Measurements from ENCODE around the gene GCSAM. TPM values are rescaled to one million over a fixed set of nuclear protein-coding genes. Genes with fewer than 3 reads are reported as not detected.
A peak's percentile ranks its signal among the peaks of the same experiment; 100 is the strongest.

GCSAM gene
- total RNA-seq, 4 donors from 2014 or later, result 0.26 to 3.0 (median 0.85) TPM

DNA sequence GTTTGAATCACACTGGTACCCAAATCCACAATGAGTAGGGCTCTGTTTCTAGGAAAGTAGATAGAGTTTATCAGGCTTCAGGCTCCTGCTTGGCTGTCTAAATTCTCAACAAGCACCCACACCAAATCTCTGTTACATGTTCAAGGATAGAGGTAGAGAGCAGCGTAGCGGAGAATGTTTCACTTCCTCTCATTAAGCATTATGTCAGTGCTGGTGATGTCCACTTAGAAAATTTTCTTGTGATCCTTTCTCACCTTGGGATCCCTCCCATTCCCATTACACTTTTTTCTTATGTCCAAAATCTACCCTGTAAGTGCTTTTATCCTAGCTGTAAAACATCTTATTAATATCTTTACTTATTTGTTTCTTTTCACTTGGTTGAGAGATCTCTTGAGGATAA is 34.7 kb upstream of the GCSAM start:
- DNase-seq, result no peak
- Histone ChIP-seq H3K9me3 (no peaks in the 10 kb centered on the region), H3K27ac (no peak overlapping the region), H3K4me1 (no peaks in the 10 kb centered on the region), H3K27me3 (no peaks in the 10 kb centered on the region), H3K4me3 (no peak overlapping the region), H3K36me3 (no peaks in the 10 kb centered on the region)
- TF ChIP-seq, protein P1, sequence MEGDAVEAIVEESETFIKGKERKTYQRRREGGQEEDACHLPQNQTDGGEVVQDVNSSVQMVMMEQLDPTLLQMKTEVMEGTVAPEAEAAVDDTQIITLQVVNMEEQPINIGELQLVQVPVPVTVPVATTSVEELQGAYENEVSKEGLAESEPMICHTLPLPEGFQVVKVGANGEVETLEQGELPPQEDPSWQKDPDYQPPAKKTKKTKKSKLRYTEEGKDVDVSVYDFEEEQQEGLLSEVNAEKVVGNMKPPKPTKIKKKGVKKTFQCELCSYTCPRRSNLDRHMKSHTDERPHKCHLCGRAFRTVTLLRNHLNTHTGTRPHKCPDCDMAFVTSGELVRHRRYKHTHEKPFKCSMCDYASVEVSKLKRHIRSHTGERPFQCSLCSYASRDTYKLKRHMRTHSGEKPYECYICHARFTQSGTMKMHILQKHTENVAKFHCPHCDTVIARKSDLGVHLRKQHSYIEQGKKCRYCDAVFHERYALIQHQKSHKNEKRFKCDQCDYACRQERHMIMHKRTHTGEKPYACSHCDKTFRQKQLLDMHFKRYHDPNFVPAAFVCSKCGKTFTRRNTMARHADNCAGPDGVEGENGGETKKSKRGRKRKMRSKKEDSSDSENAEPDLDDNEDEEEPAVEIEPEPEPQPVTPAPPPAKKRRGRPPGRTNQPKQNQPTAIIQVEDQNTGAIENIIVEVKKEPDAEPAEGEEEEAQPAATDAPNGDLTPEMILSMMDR (IDR thresholded peaks at IDR 0.05), result no peak
- no peak for TF ChIP-seq POLR2A (IDR thresholded peaks at IDR 0.05)
- intact Hi-C loops (cut with DNase I), result no loop called here
- WGBS, 2 donors, result 87 to 93% methylated on average over 2 of the region's 2 CpGs

DNA sequence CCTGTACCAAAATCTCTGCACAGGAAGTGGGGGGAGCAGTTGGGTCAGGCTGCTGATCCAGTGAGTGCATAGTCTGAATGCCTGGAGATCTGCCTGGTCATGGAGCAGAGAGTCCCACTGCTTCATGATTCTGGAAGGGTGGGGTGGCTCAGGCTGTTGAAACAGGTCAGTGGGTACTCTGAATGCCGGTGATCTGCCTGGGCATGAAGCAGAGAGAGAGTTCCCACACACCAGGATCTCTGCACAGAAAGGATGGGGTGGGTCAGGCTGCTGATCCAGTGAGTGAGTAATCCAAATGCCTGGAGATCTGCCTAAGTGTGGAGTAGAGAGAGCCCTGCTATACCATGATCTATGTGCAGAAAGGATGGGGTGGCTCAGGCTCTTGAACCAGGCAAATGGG is 16.1 kb upstream of the GCSAM start:
- no peaks in the 10 kb centered on the region for H3K36me3 ChIP-seq
- intact Hi-C loops (cut with DNase I), result no loop called here
- WGBS, 2 donors, result 60% methylated on average over 1 of the region's 1 CpG; no CpG with 5 or more reads in 1 of the 2 donors
- DNase-seq, result no peak
- no peak for TF ChIP-seq POLR2A (IDR thresholded peaks at IDR 0.05)
- TF ChIP-seq, protein P1 (IDR thresholded peaks at IDR 0.05), result no peak
- H3K27me3 ChIP-seq, result no peaks in the 10 kb centered on the region
- no peak overlapping the region for H3K4me3 ChIP-seq
- peaks cover 0 to 24% (median 11%) of the 10 kb centered on the region in 3 donors for H3K9me3 ChIP-seq
- peaks cover 0 to 13% (median 0%) of the 10 kb centered on the region in 3 donors for H3K4me1 ChIP-seq
- peak overlapping the region; percentile 45 to 80 (median 76) for H3K27ac ChIP-seq

DNA sequence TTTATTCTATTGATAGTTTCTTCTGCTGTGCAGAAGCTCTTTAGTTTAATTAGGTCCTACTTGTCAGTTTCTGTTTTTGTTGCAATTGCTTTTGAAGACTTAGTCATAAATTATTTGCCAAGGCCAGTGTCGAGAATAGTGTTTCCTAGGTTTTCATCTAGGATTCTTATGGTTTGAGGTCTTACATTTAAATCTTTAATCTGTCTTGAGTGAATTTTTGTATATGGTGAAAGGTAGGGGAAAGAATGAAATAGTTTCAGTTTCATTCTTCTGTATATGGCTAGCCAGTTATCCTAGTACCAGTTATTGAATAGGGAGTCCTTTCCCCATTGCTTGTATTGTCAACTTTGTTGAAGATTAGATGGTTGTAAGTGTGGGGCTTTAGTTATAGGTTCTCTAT is 10.6 kb upstream of the GCSAM start:
- H3K27ac ChIP-seq, result no peak overlapping the region
- H3K27me3 ChIP-seq, result no peaks in the 10 kb centered on the region
- H3K4me1 ChIP-seq, result peaks cover 0 to 4% (median 0%) of the 10 kb centered on the region in 3 donors
- H3K36me3 ChIP-seq, result no peaks in the 10 kb centered on the region
- no peak for TF ChIP-seq POLR2A (IDR thresholded peaks at IDR 0.05)
- TF ChIP-seq, protein P1 (IDR thresholded peaks at IDR 0.05), result no peak
- WGBS, 2 donors, result 55 to 63% methylated on average over 1 of the region's 1 CpG
- intact Hi-C loops (cut with DNase I), result no loop called here
- DNase-seq, result no peak
- no peak overlapping the region for H3K4me3 ChIP-seq
- H3K9me3 ChIP-seq, result peaks cover 0 to 12% (median 0%) of the 10 kb centered on the region in 3 donors

DNA sequence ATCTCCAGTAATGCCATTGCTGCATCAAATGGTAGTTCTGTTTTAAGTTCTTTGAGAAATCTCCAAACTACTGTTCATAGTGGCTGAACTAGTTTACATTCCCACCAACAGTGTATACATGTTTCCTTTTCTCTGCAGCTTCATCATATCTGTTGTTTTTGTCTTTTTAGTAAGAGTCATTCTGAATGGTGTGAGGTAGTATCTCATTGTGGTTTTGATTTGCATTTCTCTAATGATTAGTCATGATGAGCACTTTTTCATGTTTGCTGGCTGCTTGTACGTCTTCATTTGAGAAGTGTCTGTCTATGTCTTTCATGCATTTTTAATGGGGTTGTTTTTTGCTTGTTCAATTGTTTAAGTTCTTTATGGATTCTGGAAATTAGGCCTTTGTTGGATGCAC is 10.2 kb upstream of the GCSAM start:
- no peak for DNase-seq
- intact Hi-C loops (cut with DNase I), result no loop called here
- Histone ChIP-seq H3K9me3 (peaks cover 0 to 12% (median 0%) of the 10 kb centered on the region in 3 donors), H3K27me3 (no peaks in the 10 kb centered on the region), H3K4me3 (no peak overlapping the region), H3K4me1 (no peaks in the 10 kb centered on the region), H3K27ac (no peak overlapping the region), H3K36me3 (no peaks in the 10 kb centered on the region)
- TF ChIP-seq, protein P1 (IDR thresholded peaks at IDR 0.05), result no peak
- no peak for TF ChIP-seq POLR2A (IDR thresholded peaks at IDR 0.05)
- 14 to 41% methylated on average over 1 of the region's 1 CpG for WGBS, 2 donors

DNA sequence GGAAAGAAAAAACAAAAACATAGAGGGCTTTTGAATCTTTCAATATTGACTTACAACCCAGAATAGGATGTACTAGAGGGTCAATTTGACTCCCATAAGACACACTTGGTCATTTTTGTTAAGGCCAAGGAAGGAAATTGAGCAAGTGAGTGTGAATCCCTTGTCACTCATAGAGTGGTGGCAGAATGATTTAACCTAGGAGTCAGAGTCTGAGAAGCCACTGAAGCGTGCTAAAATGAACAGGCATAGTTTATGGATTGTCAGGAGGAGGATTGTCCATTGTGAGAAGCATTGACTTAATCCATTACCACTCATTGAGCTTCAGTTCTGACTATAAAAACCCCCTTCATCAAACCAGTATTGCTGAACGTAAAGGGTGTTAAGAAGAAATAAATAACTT is 8.2 kb upstream of the GCSAM start:
- intact Hi-C loops (cut with DNase I), result no loop called here
- no peak overlapping the region for H3K4me3 ChIP-seq
- no peak for DNase-seq
- peaks cover 0 to 9% (median 0%) of the 10 kb centered on the region in 3 donors for H3K4me1 ChIP-seq
- no peaks in the 10 kb centered on the region for H3K36me3 ChIP-seq
- TF ChIP-seq, protein P1 (IDR thresholded peaks at IDR 0.05), result no peak
- no peak for TF ChIP-seq POLR2A (IDR thresholded peaks at IDR 0.05)
- H3K27me3 ChIP-seq, result no peaks in the 10 kb centered on the region
- H3K27ac ChIP-seq, result no peak overlapping the region
- 71 to 76% methylated on average over 2 of the region's 2 CpGs for WGBS, 2 donors
- H3K9me3 ChIP-seq, result no peaks in the 10 kb centered on the region
